Stimulated activated CD4-positive, alpha-beta T cell treated with anti-CD3 and anti-CD28 coated beads, Interleukin-12 subunit alpha, Interleukin-12 subunit beta, amount 100 ng/mL, for 4 hours (primary cell): ENCODE results near the gene LDLRAD4.
"Not testable (repeated sequence)": the region's sequence is repeated elsewhere in the genome, so short reads cannot be mapped to it uniquely, and the experiment has no call there.

ENCODE experiments used
- DNase-seq: peaks from one replicate; pipeline ENCODE4 v3.0.0-alpha.2; 2020

The LDLRAD4 gene

DNA sequence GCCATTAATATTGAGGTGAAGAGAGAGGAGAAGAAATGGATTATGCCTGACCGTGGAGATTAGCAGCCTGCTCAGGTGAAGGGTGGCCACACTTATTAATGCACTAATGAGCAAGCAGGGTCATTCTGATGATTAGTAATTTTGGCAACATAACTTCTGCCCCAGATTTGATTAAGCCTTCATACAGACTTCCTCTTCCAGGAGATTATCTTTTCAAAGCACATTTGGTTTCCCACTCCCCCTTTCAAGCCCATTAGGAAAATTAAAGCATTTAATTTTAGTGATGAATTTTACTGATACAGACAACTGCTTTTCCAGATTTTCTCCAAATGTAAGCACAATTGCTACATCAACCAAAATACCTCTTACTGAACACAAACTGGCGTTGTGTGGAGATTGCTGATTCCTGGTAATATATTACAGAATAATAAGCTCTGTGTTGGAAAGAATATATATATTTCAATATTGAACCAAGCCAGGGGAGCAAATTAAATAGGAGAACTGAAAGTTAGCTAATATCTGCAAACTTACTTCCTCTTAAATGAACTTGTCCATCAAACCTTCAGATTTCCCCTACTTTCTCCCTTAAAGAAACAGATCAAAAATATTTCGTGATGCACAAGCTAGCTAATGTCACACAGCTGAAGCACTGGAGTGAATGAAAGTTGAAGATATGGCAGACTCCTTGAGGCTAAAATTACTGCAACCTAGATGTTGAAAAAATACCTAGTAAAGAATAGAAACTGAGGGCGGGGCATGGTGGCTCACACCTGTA is 367.0 kb downstream of the LDLRAD4 start:
- DNase-seq, result no peak

DNA sequence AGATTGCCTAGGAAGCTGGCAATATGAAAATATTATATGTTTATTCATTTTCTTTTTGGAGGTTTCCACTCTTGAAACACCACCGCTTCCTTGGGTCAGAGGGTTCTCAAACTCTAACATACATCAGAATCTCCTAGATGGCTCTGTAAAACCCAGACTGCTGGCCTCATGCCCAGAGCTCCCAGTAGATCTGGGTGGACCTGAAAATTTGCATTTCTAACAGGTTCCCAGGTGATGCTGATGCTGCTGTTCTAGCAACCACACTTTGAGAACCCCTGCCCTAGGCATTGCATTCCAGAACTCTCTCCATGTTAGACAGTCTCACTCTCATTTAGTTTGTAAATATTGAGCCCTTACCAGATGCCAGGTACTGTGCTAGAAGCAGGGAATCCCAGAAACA is 368.4 kb downstream of the LDLRAD4 start:
- no peak for DNase-seq

DNA sequence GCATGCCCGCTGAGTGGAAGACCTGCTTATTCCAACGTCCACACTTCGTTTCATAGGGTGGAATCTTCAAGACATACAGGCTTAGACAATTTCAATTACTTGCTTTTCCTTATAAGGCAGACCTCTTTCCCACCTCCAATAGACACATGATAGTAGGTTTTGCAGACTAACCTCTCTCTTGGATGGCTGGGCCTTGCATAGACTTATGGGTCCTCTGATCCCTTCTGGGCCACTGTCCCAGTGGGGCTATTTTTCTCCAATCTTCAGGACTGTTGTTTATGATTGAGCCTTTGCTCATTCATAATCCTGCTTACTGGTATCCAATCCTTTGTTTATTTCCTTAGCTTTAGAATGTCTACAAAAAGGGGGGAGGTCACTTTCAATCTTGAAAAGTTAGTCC is 368.9 kb downstream of the LDLRAD4 start:
- no peak for DNase-seq

DNA sequence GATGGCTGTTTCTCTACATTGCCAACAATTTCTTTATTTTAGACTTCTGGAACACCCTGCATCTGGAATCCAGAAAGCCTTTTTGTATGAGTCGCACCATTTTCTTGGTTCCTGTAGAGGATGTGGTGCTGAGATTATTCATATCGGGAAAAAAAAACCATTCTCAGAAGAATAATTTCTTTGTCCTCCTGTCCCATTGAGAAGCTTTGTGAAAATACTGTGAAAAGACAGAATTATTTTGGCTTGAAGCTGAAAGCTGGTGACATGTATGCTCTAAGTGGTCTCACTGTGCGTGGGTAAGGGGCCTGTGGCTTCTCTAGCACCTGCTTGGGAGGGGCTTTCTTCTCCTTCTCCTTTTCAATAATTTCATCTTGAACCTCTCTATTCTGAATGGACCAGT is 369.4 kb downstream of the LDLRAD4 start:
- no peak for DNase-seq

DNA sequence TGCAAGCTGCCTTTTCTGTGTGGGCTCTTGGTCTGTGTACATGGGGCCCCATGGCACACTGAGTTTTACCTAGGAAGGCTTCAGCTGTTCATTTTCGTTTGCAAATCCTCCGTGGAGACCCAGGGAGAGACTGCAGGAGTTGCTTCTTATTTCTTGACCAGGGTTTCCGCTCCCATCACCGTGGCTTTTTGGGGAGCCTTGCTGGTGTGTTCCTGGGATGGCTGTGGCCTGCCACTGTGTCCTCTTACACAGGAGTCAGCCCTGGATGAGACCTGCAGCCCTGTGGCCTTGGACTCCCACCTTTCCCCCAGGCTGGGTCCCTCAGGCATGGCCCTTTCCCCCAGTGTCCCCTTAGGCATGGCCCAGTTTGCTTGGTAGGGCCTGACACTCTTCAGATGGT is 370.8 kb downstream of the LDLRAD4 start:
- no peak for DNase-seq

DNA sequence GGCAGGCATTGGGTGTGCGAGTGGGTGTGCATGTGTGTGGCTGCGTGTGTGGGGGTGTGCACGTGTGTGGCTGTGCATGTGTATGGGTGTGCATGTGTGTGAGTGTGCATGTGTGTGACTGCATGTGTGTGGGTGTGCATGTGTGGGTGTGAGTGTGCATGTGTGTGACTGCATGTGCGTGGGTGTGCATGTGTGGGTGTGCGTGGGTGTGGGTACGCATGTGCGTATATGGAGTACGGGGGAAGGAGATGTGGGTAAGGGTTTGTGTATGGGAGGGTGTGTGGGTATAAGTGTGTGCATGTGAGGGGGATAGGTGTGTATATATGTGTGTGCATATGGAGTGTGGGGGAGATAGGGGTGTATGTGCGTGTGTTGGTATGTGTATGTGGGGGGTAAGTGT is 371.4 kb downstream of the LDLRAD4 start:
- no peak for DNase-seq

DNA sequence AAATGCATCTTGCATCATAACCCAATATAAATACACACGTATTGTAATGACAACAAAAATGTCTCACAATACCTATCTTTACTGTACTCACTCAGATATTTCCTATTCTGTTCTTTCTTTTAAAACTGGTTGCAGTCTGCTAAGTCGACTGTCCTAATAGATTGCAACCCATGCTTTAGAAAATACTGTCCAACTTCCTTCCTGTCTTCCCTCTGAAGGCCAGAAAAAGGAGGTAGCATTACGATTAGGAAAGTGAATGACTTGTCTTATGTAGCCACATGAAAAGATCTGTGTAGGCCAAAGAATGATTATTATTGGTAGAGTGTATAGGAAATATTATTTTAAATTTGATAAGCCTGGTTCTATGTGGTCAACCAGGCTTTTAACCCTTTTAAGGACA is 373.7 kb downstream of the LDLRAD4 start:
- no peak for DNase-seq

DNA sequence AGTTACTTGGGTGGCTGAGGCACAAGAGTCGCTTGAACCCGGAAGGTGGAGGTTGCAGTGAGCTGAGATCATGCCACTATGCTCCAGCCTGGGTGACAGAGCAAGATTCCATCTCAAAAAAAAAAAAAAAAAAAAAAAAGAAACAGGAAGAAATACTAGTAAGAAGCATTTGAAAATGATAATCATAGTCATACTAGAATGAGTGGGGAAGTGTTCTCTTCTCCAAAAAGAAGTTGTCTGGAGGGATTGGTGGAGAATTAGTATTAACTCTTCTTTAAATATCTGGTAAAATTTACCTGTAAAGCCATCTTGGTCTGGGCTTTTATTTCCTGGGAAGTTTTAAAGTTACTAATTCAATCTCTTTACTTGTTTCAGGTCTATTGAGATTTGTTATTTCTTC is 376.0 kb downstream of the LDLRAD4 start:
- no peak for DNase-seq

DNA sequence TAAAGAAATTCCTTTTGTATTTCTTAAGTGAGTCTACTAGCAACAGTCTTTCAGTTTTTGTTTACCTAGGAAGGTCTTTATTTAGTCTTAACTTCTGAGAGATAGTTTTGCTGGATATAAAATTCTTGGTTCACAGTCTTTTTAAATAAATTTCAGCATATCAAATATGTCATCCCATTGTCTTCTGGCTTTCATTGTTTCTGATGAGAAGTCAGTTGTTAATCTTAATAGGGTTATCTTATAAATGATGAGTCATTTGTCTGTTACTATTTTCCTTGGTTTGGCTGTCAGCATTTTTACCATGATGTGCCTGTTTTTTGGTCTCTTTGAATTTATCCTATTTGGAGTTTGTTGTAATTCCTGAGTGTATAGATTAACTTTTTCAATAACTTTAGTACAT is 378.5 kb downstream of the LDLRAD4 start:
- no peak for DNase-seq

DNA sequence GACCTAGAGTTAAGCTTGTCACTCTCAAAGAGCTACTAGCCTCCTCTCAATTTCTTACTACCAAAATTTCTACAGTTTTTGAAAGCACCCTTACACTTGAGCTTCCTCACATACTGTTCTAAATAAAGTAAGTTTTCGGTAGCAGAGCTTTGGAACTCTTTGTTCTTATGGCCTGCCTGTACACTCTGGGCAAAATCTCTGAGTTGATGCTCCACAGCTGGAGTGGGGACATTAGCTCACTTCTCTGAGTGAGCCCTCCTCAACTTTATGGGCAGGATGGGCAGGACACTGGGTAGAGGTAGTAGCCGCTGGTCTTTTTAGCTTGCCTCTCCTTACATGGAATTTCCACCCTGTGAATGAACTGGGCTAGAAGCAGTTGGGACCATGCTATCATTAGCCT is 380.0 kb downstream of the LDLRAD4 start:
- no peak for DNase-seq

DNA sequence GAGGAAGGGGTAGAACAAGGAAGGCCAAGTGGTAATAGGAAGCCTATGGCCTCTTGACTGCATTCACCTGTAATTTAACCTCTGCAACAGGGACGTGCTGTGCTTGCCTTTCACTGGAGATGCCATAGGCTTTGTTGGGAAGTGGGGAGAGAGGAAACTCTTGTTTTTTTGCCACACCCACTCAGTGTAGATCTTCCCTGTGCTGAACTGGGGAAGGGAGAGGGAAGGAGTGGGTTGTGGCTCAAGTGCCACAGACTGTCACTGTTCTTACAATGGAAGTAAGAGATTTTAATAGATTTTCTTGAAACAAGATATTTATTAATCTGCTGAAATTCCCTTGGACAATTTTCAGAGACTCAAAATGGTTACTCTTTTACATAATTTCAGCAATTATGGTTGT is 380.5 kb downstream of the LDLRAD4 start:
- no peak for DNase-seq

DNA sequence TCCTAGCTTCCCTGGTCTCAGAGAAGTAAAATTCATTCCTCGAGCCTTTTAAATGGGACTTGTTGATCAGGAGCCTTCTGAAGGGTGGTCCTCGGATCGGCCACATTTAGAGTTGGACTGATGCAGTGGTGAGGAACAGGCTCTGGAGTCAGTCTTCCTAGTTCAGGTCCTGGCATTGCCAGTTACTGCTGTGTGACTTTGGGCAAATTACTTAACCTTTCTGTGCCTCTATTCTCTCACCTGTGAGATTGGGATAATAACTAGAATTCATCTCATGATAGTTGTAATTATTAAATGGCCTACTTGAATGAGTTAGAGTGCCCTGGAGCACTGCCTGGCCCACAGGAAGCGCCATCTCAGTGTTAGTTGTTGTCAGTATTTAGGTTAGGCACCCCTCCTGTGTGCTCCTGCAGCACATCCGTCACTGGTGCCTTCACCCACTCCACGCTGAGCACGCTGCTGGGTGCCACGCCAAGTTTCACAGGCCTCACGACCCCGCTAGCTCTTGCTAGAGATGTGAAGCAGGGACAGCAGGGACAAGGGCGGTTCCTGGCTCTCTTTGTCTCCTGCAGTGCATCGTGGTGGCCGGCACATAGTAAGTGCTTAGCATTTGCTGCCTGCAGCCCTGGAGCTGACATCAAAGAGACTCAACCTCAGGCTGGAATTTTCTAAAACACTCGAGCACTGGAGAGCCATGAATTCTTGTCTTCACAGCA is 384.9 kb downstream of the LDLRAD4 start:
- no peak for DNase-seq

DNA sequence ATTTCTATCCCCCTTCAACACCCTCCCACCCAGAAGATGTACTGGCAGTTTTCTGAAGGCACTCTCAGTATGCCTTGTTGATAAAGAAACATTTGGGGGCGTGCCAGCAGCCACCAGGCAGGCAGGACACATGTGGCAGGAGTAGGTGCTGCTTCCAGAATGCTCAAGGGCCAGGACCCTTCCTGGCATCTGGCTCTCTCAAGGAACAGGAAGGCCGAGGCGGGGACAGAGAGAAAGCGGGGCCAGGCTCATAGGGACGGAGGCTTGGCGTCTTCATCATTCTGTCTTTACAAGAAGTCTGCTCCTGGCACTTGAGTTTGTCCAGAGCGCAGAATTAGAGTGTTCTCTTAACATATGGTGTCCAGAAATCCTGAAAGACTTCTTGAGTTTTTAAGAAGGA is 386.2 kb downstream of the LDLRAD4 start:
- no peak for DNase-seq

DNA sequence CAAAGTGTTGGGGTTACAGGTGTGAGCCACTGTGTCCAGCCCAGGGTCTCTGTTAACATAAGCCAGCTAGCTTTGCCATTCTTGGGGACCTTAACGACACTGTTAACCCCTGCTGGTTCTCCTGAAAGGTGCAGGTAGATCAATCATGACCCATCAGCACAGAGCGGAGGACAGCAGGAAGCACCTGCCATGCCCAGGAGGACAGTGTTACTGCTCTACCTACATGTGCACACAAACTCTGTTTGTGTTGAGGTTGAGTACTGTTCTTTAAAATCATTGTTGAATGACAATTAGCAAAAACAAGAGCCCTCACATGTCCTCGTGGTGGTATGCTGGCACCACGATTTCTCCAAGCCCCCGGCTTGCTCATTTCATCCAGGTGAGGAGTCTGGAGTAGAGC is 386.9 kb downstream of the LDLRAD4 start:
- no peak for DNase-seq

DNA sequence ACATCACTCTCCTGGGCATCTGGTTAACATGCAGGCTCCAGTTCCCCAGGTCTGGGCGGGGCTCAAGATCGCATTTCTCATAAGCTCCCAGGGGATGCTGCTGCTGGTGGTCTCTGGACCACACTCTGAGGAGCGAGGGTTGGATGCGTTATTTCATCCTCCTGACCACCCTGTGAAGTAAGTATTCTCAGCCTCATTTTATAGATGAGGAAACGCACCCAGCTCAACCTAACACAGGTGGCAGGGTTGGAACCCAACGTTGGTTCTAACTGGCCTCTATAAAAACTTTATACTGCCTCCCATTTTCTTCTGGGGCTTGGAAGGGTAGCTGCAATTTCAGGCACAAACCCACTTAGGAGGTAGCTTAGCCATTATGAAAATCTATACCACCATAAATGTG is 387.3 kb downstream of the LDLRAD4 start:
- DNase-seq, result no peak

DNA sequence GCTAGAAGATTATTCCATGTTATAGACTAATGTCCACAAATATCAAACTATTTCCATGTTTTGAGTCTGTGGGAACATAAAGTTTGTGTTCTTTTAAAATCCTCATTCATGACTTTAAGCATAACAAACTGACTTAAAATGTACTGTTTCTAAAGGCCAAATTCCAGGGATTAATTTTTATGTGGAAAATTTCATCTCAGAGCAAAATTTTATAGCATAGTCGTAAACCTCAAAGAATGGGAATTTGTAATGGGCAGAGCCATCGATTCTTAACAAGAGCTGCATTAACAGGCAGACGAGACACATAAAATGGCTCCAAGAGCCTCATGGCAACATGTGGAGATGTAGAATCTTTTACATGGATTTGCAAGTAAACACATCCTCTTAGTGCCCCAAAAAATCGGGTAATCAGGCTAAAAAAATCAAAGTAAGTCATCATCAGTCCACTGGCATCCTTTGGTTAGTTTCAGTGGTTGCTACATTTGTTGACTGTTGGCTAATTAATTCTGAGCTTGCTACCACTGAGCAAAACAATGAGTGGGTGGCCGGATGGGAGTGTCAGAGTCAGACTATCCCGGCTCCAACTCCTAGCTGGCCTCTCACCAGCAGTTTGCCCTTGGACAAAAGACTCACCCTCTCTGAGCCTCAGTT is 388.2 kb downstream of the LDLRAD4 start:
- DNase-seq, result no peak

DNA sequence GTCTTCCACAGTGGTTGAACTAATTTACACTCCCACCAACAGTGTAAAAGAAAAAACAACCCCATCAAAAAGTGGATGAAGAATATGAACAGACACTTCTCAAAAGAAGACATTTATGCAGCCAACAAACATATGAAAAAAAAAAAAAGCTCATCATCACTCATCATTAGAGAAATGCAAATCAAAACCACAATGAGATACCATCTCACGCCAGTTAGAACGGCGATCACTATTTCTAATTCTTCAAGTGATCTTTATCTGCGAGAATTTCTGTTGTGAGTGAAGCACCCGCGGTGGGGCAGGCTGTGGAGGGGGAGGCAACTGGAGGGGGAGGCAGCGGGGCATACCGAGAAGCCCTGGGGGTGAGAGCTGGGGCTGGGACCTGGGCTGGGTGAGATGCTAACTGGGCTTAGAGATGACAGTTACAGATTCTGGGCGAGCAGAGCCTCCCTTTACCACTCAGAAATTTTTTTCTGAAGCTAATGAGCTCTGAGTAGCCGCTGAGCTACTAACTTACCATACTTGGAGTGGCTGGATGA is 389.5 kb downstream of the LDLRAD4 start:
- not testable (repeated sequence) for DNase-seq

DNA sequence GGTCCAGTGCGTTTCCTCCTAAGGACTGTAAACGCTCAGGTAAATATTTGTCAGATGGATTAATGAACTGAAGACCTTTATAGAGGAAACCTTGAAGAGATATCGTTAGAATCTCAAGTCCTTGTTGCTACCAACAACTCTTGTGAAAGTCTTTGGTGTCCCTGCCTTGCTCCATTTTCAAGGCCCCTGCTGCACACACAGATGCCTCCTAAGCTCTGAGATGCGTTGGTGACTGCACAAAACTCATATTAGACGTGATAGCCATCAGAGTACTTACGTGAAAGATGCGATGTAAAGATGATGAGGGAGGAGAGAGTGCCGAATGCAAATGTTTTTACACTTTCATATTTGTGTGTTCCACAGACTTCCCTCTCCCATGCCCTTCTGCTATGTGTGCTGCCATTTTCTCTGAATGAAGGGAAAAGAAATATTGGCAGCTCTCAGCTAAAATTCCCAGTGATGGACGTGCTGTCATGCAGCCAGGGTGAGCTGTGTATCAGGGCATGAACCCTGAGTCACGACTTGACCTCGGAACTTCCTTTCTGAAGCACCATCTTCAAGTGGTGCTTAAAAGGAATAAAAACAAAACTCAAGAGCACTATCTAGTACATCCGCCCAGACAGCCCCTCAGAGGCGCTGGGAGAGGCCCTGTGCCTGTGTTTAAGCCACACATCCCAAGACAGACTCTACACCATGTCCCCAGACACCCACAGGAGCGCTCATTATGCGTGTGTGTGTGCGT is 390.4 kb downstream of the LDLRAD4 start:
- DNase-seq, result no peak

DNA sequence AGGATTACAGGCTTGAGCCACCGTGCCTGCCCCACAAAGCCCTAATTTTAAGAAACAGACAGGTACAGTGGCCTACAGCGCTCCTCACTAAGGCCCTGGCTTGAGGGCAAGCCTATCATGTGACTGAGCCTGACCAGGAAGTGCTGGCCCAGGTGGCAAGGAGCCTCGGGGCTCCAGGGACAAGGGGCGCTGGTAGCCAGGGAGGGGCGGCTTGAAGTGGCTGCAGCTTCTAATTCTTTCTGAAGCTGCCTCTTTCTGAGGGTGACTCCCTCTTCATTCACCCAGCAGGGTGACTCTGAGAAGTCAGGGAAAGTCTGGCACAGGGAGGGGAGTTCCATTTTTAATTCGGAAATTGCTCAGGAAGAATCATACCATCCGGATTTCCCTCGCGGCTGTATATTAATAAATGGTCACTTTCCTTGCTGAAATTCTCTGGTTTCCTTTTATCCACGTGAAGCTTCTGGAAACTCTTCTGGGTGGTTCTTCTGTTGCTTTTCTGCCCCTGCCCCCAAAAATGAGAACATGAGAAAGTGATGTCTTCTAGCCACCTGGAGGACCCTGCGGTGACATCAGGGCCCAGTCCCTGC is 392.1 kb downstream of the LDLRAD4 start:
- no peak for DNase-seq

DNA sequence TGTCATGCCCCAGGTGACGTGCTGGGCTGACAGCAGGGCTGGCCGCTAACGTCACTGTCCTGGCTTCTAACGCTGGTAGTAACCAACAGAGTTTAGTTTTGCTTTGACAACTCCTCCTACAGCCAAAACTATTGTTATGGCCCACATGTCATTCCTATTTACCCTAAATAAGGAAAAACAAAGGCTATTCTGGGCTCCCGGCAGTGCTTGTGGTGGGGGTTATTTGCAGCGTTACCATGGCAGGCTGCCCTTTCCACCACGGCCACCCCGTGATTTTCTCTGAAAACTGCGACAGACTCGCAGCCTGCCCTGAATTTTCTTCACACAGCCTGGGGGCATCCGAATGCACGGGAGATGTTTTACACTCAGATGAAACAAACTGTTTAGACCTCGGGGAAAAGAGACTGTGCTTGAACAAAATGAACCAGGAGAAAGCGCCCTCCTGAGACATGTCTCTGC is 392.6 kb downstream of the LDLRAD4 start:
- DNase-seq, result no peak

DNA sequence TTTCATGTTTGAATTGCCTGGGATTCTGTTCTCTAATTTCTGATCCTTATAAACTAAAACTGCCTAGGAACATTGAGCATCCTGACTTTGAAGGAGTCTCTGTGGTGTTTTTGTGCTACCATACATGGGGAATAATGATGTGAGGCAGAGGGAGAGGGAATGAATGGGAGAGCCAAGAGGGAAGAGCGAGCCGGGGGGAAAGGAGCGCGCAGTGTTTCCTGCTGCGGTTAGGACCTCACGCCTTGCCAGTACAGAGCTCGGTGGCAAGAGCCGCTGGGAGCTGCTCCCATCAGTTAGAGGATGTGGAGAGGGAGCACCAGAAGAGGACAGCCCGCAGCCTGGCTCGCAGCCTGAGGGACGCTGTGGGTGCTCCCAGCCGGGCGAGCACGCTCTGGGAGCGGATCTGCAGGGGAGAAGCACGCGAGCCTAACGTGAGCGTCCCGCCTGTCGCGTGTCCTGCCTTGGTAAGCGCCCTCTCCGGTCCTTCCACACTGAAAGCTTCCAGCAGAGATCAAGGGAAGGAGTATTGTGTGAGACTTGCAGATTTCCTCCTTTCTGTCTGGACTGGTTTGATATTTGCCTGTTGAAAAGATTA is 393.1 kb downstream of the LDLRAD4 start:
- no peak for DNase-seq
